ENCODE data around the gene IRF4. TPM values are rescaled to one million over a fixed set of nuclear protein-coding genes. Genes with fewer than 3 reads are reported as not detected.

The IRF4 gene
- total RNA-seq, 4 donors from 2014 or later, result 0.54 to 2.3 (median 1.3) TPM

DNA sequence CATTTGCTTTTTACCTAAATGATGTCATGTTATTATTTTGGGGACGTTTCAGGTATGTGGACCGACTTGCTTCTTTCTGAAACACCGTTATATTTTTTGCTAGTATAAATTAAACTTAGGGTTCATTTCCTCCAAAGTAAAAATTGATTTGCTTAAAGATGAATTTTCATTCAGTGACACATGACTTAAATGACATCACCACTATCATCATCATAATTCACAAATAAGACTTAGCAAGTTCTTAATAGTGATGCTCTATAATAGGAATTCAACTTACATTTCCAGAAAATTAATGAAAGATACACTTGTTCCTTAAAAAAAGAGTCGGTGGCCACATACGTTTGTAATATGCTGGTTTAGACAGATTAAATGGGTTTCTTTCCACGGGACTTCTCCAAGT is 9.3 kb downstream of the IRF4 start:
- H3K36me3 ChIP-seq, result no peaks in the 10 kb centered on the region
- no peak overlapping the region for H3K27ac ChIP-seq
- H3K9me3 ChIP-seq, result no peaks in the 10 kb centered on the region
- no peak for DNase-seq
- TF ChIP-seq POLR2A (IDR thresholded peaks at IDR 0.05), result no peak
- TF ChIP-seq, protein P1, sequence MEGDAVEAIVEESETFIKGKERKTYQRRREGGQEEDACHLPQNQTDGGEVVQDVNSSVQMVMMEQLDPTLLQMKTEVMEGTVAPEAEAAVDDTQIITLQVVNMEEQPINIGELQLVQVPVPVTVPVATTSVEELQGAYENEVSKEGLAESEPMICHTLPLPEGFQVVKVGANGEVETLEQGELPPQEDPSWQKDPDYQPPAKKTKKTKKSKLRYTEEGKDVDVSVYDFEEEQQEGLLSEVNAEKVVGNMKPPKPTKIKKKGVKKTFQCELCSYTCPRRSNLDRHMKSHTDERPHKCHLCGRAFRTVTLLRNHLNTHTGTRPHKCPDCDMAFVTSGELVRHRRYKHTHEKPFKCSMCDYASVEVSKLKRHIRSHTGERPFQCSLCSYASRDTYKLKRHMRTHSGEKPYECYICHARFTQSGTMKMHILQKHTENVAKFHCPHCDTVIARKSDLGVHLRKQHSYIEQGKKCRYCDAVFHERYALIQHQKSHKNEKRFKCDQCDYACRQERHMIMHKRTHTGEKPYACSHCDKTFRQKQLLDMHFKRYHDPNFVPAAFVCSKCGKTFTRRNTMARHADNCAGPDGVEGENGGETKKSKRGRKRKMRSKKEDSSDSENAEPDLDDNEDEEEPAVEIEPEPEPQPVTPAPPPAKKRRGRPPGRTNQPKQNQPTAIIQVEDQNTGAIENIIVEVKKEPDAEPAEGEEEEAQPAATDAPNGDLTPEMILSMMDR (IDR thresholded peaks at IDR 0.05), result no peak
- intact Hi-C loops (cut with DNase I), result no loop called here
- no peaks in the 10 kb centered on the region for H3K27me3 ChIP-seq
- WGBS, 2 donors, result 87 to 92% methylated on average over 6 of the region's 6 CpGs
- no peaks in the 10 kb centered on the region for H3K4me1 ChIP-seq
- H3K4me3 ChIP-seq (replicated peaks in 1 of 3), result no peak overlapping the region

DNA sequence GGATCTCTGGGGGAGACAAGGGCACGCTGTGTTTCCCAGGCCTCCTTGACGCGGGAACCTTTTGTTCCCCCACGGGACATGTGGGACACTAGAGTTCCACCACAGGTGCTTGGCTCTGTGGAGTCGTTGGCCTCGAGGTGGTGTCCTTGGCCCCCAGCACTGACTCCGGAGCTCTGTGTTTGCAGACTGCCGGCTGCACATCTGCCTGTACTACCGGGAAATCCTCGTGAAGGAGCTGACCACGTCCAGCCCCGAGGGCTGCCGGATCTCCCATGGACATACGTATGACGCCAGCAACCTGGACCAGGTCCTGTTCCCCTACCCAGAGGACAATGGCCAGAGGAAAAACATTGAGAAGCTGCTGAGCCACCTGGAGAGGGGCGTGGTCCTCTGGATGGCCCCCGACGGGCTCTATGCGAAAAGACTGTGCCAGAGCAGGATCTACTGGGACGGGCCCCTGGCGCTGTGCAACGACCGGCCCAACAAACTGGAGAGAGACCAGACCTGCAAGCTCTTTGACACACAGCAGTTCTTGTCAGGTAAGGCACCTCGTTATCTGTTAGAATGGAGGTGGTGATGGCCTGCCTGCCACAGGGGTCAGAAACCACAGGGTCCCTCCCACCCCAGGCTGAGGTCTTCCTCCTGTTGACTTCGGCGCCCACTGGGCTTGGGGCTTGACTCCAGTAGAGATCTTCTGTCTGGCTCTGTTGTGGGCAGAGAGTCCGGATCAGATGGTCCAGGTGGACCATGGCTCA is 9.9 kb downstream of the IRF4 start:
- 83 to 95% methylated on average over 13 to 15 of the region's 27 CpGs for WGBS, 2 donors
- Histone ChIP-seq H3K9me3 (no peaks in the 10 kb centered on the region), H3K4me1 (no peaks in the 10 kb centered on the region), H3K27ac (no peak overlapping the region), H3K36me3 (no peaks in the 10 kb centered on the region), H3K27me3 (no peaks in the 10 kb centered on the region), H3K4me3 (replicated peaks in 1 of 3) (no peak overlapping the region)
- intact Hi-C loops (cut with DNase I), result no loop called here
- TF ChIP-seq, protein P1 (IDR thresholded peaks at IDR 0.05), result no peak
- TF ChIP-seq POLR2A (IDR thresholded peaks at IDR 0.05), result no peak
- DNase-seq, result no peak

DNA sequence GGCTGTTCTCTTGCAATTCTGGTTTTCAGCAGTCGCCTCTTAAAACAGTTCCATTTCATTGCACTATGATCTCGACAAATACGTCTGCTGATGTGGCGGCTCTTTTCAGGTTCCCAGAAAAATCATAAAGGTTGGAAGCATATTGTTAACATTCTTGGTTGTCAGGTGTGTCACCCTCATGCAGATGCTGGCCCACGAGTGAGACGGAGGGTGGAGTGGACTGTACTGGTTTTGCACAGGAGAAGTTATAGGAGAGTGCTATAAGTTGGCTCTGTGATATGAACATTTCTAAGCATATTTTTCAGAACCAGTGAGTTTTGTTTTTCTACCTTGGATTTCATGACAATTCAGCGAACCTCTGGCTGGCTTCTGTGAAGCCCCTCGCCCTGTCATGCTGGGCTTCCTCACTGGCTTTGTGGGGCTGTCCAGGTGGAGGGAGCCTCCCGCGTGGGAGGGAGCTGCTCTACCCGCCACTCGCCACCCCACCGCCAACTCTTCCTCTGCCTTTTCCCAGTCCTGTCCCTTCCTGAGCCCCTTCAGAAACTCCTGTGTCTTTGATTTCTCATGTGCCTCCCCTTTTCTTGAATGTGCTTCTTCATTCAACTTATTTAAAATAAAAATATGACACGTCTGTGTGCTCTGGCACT is 10.6 kb downstream of the IRF4 start:
- TF ChIP-seq POLR2A (IDR thresholded peaks at IDR 0.05), result no peak
- TF ChIP-seq, protein P1 (IDR thresholded peaks at IDR 0.05), result no peak
- intact Hi-C loops (cut with DNase I), result no loop called here
- no peaks in the 10 kb centered on the region for H3K27me3 ChIP-seq
- WGBS, 2 donors, result 77 to 81% methylated on average over 14 of the region's 14 CpGs
- H3K4me1 ChIP-seq, result no peaks in the 10 kb centered on the region
- no peak overlapping the region for H3K27ac ChIP-seq
- DNase-seq, result no peak
- no peak overlapping the region for H3K4me3 ChIP-seq (replicated peaks in 1 of 3)
- H3K36me3 ChIP-seq, result no peaks in the 10 kb centered on the region
- H3K9me3 ChIP-seq, result no peaks in the 10 kb centered on the region

DNA sequence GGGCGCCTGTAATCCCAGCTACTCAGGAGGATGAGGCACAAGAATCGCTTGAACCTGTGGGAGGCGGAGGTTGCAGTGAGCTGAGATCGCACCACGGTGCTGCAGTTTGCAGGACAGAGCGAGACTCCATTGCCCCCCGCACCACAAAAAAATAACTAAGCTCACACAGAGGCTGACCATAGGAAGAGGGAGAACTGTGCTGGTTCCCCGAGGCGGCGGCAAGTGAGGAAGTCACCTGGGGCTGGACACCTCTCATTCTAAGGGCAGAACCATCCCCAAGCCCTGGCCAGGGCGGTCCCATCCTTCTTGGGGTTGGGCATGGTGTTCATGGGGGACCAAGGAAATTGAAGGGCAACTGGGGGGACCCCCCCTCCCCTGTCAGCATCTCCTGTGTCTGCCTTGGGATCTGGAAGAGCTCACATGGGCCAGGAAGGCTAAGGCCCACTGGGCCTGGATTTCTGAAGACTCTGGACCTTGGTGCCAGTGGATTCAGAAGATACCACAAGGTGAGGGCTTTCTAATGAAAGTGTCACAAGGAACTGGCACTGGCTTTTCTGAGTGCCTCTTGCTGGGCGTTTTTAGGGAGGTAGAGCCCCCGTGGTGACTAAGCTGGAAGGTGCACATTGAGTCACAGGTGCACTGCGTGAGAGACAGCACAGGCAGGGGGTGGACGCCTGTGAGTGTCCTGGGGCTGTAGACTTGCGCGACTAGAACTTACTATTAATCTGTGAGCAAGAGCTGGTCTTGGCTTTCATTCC is 11.5 kb downstream of the IRF4 start:
- TF ChIP-seq, protein P1 (IDR thresholded peaks at IDR 0.05), result no peak
- no peak for TF ChIP-seq POLR2A (IDR thresholded peaks at IDR 0.05)
- no peaks in the 10 kb centered on the region for H3K4me1 ChIP-seq
- H3K9me3 ChIP-seq, result no peaks in the 10 kb centered on the region
- H3K4me3 ChIP-seq (replicated peaks in 1 of 3), result no peak overlapping the region
- H3K27me3 ChIP-seq, result no peaks in the 10 kb centered on the region
- no peak overlapping the region for H3K27ac ChIP-seq
- intact Hi-C loops (cut with DNase I), result no loop called here
- H3K36me3 ChIP-seq, result no peaks in the 10 kb centered on the region
- 78 to 86% methylated on average over 16 to 17 of the region's 17 CpGs for WGBS, 2 donors
- no peak for DNase-seq
